Thyroid gland (tissue), 4 donors: ENCODE measurements around the gene TTF2. TPM values are rescaled to one million over a fixed set of nuclear protein-coding genes. Genes with fewer than 3 reads are reported as not detected.

Source experiments
- DNase-seq, 2 donors: peaks; one replicate each; pipeline ENCODE4 v3.0.0-alpha.2; 2019
- H3K27ac ChIP-seq, 3 donors: fragments of 200-600 bp; sonication (generic); 1 replicate in 2 of 3; 2 replicates in 1 of 3; pipeline ENCODE4 v1.5.1; 2016 to 2019; ENCODE audit warnings: mild to moderate bottlenecking in 1 of 3, moderate library complexity in 1 of 3
- H3K27me3 ChIP-seq: fragments of 200-600 bp; sonication (generic); one replicate; pipeline ENCODE4 v1.5.1; 2019
- H3K36me3 ChIP-seq, 2 donors: fragments of 200-600 bp; sonication (generic); one replicate each; pipeline ENCODE4 v1.5.1; 2016 to 2019
- H3K4me1 ChIP-seq, 2 donors: fragments of 200-600 bp; sonication (generic); one replicate each; pipeline ENCODE4 v1.5.1; 2017 to 2019
- H3K4me3 ChIP-seq, 3 donors: fragments of 200-600 bp; sonication (generic); replicated peaks in 1 of 3; 1 replicate in 2 of 3; 2 replicates in 1 of 3; pipeline ENCODE4 v1.5.1; 2016; ENCODE audit warnings: mild to moderate bottlenecking in 1 of 3
- H3K9me3 ChIP-seq: fragments of 200-600 bp; sonication (generic); one replicate; pipeline ENCODE4 v1.5.1; 2017
- POLR2A ChIP-seq, 2 donors: fragments of 450-650 bp; IDR thresholded peaks; one replicate each; pipeline ENCODE4 v1.6.1; 2017; ENCODE audit warnings: antibody characterized with exemption in 2 of 2, mild to moderate bottlenecking in 2 of 2, moderate library complexity in 1 of 2
- WGBS, 2 donors: methylation state at CpG; one replicate each; pipeline ENCODE4 v1.1.5; 2017; 5-methylcytosine and 5-hydroxymethylcytosine counted together
- intact Hi-C: fragments of 100-400 bp; cut with DNase I; formaldehyde crosslinking; loops from one replicate; pipeline ENCODE4 v1.15.1; 2023
- total RNA-seq, 4 donors: library from RNA; depleted of rRNA; stranded (reverse); fragments of >200 nt; gene quantifications; one replicate each; pipeline ENCODE4 v1.2.3, GENCODE V29; 2016
- TF ChIP-seq, protein P1 (sequence below), 6 experiments: fragments of 200-600 bp in 3 of 6; fragments of 450-650 bp in 3 of 6; sonication (generic) in 3 of 6; IDR thresholded peaks; one replicate each; pipeline ENCODE4 v1.5.1; 2016 to 2019; ENCODE audit warnings: antibody characterized with exemption in 6 of 6, mild to moderate bottlenecking in 2 of 6, inconsistent platforms in 1 of 6, moderate library complexity in 1 of 6

Gene TTF2
- total RNA-seq, 4 donors from 2014 or later, result 6.0 to 32.3 (median 17.2) TPM

DNA sequence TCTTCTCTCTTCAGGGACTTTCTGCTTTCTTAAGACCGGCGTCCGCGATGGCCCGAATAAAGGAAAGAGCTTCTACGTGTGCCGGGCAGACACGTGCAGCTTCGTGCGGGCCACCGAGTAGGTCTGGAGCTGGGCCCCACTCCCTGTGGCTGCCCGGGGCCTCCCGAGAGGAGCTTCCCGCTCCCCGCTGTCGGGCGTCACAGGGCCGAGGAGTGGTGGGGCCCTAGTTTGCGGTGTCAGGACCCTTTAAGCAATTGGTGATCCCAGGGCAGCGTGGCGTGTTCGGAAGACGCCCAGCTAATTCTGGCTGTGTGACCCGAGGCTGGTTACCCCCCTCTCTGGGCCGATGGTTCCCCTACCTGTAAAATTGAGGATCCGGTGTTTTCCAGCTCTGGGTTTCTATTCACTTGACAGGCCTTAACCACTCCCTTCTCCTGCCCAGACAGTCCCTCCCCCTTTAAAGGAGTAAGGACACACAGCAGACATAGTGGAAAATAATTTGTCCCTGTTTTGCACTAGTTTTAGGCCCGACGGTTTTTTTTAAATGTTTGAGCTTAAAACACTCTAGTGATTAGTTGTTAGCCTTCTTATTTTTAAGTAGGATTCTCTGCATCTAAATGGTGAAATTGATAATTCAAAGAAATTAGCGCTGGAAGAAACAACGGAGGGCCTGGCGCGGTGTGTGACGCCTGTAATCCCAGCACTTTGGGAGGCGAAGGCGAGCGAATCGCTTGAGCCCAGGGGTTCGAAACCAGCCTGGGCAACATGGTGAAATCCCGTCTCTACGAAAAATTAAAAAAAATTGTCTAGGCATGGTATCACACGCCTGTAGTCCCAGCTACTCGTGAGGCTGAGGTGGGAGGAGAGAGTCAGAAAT is 553 bp downstream of the TTF2 start:
- Histone ChIP-seq H3K9me3 (no peaks in the 10 kb centered on the region), H3K4me3 (peak overlapping the region; percentile 41 to 84 (median 64)), H3K27ac (peak overlapping the region in 2 of 3 donors; percentile 20 to 30), H3K27me3 (no peaks in the 10 kb centered on the region), H3K36me3 (no peaks in the 10 kb centered on the region), H3K4me1 (peaks cover 6 to 8% of the 10 kb centered on the region in 2 donors)
- TF ChIP-seq, protein P1, sequence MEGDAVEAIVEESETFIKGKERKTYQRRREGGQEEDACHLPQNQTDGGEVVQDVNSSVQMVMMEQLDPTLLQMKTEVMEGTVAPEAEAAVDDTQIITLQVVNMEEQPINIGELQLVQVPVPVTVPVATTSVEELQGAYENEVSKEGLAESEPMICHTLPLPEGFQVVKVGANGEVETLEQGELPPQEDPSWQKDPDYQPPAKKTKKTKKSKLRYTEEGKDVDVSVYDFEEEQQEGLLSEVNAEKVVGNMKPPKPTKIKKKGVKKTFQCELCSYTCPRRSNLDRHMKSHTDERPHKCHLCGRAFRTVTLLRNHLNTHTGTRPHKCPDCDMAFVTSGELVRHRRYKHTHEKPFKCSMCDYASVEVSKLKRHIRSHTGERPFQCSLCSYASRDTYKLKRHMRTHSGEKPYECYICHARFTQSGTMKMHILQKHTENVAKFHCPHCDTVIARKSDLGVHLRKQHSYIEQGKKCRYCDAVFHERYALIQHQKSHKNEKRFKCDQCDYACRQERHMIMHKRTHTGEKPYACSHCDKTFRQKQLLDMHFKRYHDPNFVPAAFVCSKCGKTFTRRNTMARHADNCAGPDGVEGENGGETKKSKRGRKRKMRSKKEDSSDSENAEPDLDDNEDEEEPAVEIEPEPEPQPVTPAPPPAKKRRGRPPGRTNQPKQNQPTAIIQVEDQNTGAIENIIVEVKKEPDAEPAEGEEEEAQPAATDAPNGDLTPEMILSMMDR (IDR thresholded peaks at IDR 0.05), result no peak
- TF ChIP-seq POLR2A (IDR thresholded peaks at IDR 0.05), result no peak
- DNase-seq, result peak; percentile 44 to 45
- 21 to 36% methylated on average over 28 to 41 of the region's 42 CpGs for WGBS, 2 donors
- intact Hi-C loops, result no loop called here

DNA sequence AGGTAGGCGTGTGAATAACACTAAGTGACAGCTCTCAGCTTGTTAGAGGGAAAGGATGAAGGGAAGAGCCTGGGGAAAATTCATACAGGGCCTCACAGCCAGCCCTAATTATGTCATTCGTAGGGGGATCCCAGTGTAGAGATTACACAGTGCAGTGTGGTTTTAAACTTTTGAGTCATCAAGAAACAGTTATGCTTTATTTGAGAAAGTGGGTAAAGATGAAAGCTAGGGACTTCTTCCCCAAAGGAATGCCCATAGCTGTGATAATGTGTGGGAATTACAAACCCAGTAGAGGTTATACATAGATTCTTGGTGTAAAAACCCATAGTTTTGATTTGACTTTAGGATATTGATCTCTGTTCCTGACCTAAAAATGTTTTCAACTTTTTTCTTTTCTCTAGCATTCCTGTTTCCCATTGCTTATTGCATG is 1.9 kb downstream of the TTF2 start:
- intact Hi-C loops, result no loop called here
- no peak for TF ChIP-seq POLR2A (IDR thresholded peaks at IDR 0.05)
- TF ChIP-seq, protein P1 (IDR thresholded peaks at IDR 0.05), result no peak
- no peaks in the 10 kb centered on the region for H3K27me3 ChIP-seq
- 63 to 71% methylated on average over 2 of the region's 2 CpGs for WGBS, 2 donors
- no peaks in the 10 kb centered on the region for H3K36me3 ChIP-seq
- H3K4me3 ChIP-seq, result no peak overlapping the region
- H3K4me1 ChIP-seq, result peaks cover 6 to 8% of the 10 kb centered on the region in 2 donors
- H3K9me3 ChIP-seq, result no peaks in the 10 kb centered on the region
- no peak overlapping the region for H3K27ac ChIP-seq
- no peak for DNase-seq

DNA sequence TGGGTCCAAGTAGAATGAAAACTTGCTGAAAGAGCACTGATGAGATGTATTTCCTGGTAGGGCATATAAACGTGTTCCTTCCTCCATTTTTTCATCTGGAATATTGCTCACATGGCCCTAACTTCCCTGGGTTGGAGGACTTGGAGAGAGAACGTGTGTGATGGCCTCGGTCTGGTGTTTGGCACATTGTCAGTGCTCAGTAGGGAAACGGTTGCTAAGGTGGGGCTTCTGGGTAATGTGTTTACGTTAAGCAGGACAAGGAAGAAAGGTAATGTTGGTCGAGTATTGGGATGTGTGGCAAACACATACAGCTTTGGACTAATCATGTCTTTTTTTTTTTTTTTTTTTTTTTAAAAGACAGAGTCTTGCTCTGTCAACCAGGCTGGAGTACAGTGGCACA is 6.2 kb downstream of the TTF2 start:
- Histone ChIP-seq H3K27me3 (no peaks in the 10 kb centered on the region), H3K4me1 (no peaks in the 10 kb centered on the region), H3K4me3 (no peak overlapping the region), H3K27ac (no peak overlapping the region), H3K9me3 (no peaks in the 10 kb centered on the region), H3K36me3 (no peaks in the 10 kb centered on the region)
- 81 to 82% methylated on average over 6 of the region's 6 CpGs for WGBS, 2 donors
- DNase-seq, result no peak
- intact Hi-C loops, result loop anchor here (5.0 kb wide), 2 partner anchors 56 to 221 kb away; partner anchors contain the start of gene TRIM45
- TF ChIP-seq, protein P1 (IDR thresholded peaks at IDR 0.05), result no peak
- TF ChIP-seq POLR2A (IDR thresholded peaks at IDR 0.05), result no peak

DNA sequence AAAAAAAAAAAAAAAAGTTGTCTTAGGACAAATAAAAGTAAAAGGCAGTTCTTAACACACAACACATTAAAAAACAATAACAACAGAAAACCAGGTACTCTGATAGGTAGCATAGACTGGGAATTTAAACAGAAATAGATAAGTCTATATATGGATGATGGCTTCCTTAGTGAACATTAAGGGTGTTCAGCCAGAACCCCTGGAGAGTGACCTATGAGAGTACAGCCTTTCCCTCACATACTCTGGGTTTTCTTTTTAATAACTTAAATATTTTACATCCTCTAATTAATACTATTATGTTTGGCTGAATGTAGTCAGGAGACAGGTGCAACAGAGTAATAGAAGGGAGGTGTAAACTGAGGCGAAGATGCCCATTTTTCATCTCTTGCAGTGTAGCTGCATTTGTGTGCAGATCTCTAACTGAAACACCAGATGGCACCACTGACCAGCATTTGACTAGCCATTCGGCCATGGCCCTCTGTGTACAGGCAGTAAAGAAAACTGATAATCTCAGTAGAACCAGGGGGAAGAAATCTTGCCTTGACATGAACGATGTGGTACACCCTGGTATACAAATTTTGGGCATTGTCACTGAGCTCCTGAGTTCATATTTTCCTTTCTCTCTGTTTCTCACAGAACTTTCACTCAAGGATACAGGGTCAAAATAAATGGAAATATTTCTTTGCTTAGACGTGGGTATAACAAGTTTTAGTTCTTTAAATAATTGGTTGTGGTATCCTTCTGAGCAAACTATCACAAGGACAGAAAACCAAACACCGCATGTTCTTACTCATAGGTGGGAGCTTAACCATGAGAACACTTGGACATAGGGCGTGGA is 7.6 kb downstream of the TTF2 start:
- DNase-seq, result peak; percentile 52 to 66
- intact Hi-C loops, result loop anchor here (5.0 kb wide), 2 partner anchors 55 to 220 kb away; partner anchors contain the start of gene TRIM45
- no peaks in the 10 kb centered on the region for H3K9me3 ChIP-seq
- H3K4me1 ChIP-seq, result no peaks in the 10 kb centered on the region
- H3K4me3 ChIP-seq, result no peak overlapping the region
- H3K27me3 ChIP-seq, result no peaks in the 10 kb centered on the region
- WGBS, 2 donors, result 60 to 63% methylated on average over 6 of the region's 6 CpGs
- TF ChIP-seq POLR2A (IDR thresholded peaks at IDR 0.05), result no peak
- TF ChIP-seq, protein P1 (IDR thresholded peaks at IDR 0.05), result peak; percentile 16 to 93 (median 80)
- no peaks in the 10 kb centered on the region for H3K36me3 ChIP-seq
- no peak overlapping the region for H3K27ac ChIP-seq
